Thyroid gland (tissue), 4 donors: ENCODE measurements around the gene L3HYPDH. TPM values are rescaled to one million over a fixed set of nuclear protein-coding genes. Genes with fewer than 3 reads are reported as not detected.

Experiments used
- DNase-seq, 2 donors: peaks; one replicate each; pipeline ENCODE4 v3.0.0-alpha.2; 2019
- H3K27ac ChIP-seq, 3 donors: fragments of 200-600 bp; sonication (generic); 1 replicate in 2 of 3; 2 replicates in 1 of 3; pipeline ENCODE4 v1.5.1; 2016 to 2019; ENCODE audit warnings: mild to moderate bottlenecking in 1 of 3, moderate library complexity in 1 of 3
- H3K27me3 ChIP-seq: fragments of 200-600 bp; sonication (generic); one replicate; pipeline ENCODE4 v1.5.1; 2019
- H3K36me3 ChIP-seq, 2 donors: fragments of 200-600 bp; sonication (generic); one replicate each; pipeline ENCODE4 v1.5.1; 2016 to 2019
- H3K4me1 ChIP-seq, 2 donors: fragments of 200-600 bp; sonication (generic); one replicate each; pipeline ENCODE4 v1.5.1; 2017 to 2019
- H3K4me3 ChIP-seq, 3 donors: fragments of 200-600 bp; sonication (generic); replicated peaks in 1 of 3; 1 replicate in 2 of 3; 2 replicates in 1 of 3; pipeline ENCODE4 v1.5.1; 2016; ENCODE audit warnings: mild to moderate bottlenecking in 1 of 3
- H3K9me3 ChIP-seq: fragments of 200-600 bp; sonication (generic); one replicate; pipeline ENCODE4 v1.5.1; 2017
- POLR2A ChIP-seq, 2 donors: fragments of 450-650 bp; IDR thresholded peaks; one replicate each; pipeline ENCODE4 v1.6.1; 2017; ENCODE audit warnings: antibody characterized with exemption in 2 of 2, mild to moderate bottlenecking in 2 of 2, moderate library complexity in 1 of 2
- WGBS, 2 donors: methylation state at CpG; one replicate each; pipeline ENCODE4 v1.1.5; 2017; 5-methylcytosine and 5-hydroxymethylcytosine counted together
- intact Hi-C: fragments of 100-400 bp; cut with DNase I; formaldehyde crosslinking; loops from one replicate; pipeline ENCODE4 v1.15.1; 2023
- total RNA-seq, 4 donors: library from RNA; depleted of rRNA; stranded (reverse); fragments of >200 nt; gene quantifications; one replicate each; pipeline ENCODE4 v1.2.3, GENCODE V29; 2016
- TF ChIP-seq, protein P1 (sequence below), 6 experiments: fragments of 200-600 bp in 3 of 6; fragments of 450-650 bp in 3 of 6; sonication (generic) in 3 of 6; IDR thresholded peaks; one replicate each; pipeline ENCODE4 v1.5.1; 2016 to 2019; ENCODE audit warnings: antibody characterized with exemption in 6 of 6, mild to moderate bottlenecking in 2 of 6, inconsistent platforms in 1 of 6, moderate library complexity in 1 of 6

The L3HYPDH gene
- total RNA-seq = 10 to 100 TPM; 54.8 to 97.7 (median 81.2) TPM

GRCh38 chr14:59483819-59484638, at the start of gene L3HYPDH, which contains the start of gene JKAMP:
L3HYPDH (minus strand) TSS chr14:59484408; CDS start chr14:59484316, 92 bp downstream.
JKAMP (plus strand) TSS chr14:59484517; CDS start chr14:59484590, 73 bp downstream.
- TF ChIP-seq, protein P1, sequence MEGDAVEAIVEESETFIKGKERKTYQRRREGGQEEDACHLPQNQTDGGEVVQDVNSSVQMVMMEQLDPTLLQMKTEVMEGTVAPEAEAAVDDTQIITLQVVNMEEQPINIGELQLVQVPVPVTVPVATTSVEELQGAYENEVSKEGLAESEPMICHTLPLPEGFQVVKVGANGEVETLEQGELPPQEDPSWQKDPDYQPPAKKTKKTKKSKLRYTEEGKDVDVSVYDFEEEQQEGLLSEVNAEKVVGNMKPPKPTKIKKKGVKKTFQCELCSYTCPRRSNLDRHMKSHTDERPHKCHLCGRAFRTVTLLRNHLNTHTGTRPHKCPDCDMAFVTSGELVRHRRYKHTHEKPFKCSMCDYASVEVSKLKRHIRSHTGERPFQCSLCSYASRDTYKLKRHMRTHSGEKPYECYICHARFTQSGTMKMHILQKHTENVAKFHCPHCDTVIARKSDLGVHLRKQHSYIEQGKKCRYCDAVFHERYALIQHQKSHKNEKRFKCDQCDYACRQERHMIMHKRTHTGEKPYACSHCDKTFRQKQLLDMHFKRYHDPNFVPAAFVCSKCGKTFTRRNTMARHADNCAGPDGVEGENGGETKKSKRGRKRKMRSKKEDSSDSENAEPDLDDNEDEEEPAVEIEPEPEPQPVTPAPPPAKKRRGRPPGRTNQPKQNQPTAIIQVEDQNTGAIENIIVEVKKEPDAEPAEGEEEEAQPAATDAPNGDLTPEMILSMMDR (IDR thresholded peaks at IDR 0.05) = peak; percentile 19 to 65 (median 54)
- peak; percentile 18 to 91 for TF ChIP-seq POLR2A (IDR thresholded peaks at IDR 0.05)
- Histone ChIP-seq H3K36me3 (no peaks in the 10 kb centered on the region), H3K27me3 (no peaks in the 10 kb centered on the region), H3K27ac (peak within 1 kb of the TSS; percentile 80 to 94 (median 92)), H3K9me3 (no peaks in the 10 kb centered on the region), H3K4me1 (peaks cover 29 to 32% of the 10 kb centered on the region in 2 donors), H3K4me3 (peak within 1 kb of the TSS; percentile 89 to 96 (median 95))
- DNase-seq = peak; percentile 99
- 0% methylated on average over 20 to 46 of the region's 92 CpGs for WGBS, 2 donors
- intact Hi-C loops = no loop called here

DNA sequence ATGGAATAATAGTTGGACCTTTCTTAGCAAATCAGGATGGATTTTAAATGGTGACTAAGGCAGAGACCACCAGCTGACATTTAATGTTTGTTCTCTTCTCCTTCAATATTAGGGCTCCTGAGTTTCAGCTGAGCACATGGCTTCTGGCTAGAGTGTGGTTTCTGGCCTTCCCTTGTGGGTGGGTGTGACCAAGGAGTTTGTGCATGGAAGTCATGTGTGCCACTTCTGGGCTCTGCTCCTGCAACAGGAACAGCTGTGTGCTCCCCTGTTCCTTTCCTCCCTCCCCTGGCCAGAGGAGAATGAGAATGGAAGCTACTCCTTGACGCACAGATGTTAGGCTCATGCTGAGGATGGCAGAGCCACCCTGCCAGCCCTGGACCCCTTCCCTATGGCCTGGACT, 48.2 kb upstream of the L3HYPDH start:
- TF ChIP-seq, protein P1 (IDR thresholded peaks at IDR 0.05) = no peak
- TF ChIP-seq POLR2A (IDR thresholded peaks at IDR 0.05) = no peak
- Histone ChIP-seq H3K4me3 (no peak overlapping the region), H3K4me1 (no peaks in the 10 kb centered on the region), H3K27me3 (no peaks in the 10 kb centered on the region), H3K36me3 (no peaks in the 10 kb centered on the region), H3K27ac (no peak overlapping the region), H3K9me3 (no peaks in the 10 kb centered on the region)
- intact Hi-C loops = no loop called here
- DNase-seq = no peak
- 100% methylated on average over 1 of the region's 1 CpG; no CpG with 5 or more reads in 1 of the 2 donors for WGBS, 2 donors

GRCh38 chr14:59530349-59530748, 46.1 kb upstream of the L3HYPDH start:
- H3K4me1 ChIP-seq = no peaks in the 10 kb centered on the region
- no peak overlapping the region for H3K4me3 ChIP-seq
- no peak for DNase-seq
- TF ChIP-seq POLR2A (IDR thresholded peaks at IDR 0.05) = no peak
- TF ChIP-seq, protein P1 (IDR thresholded peaks at IDR 0.05) = no peak
- intact Hi-C loops = no loop called here
- H3K9me3 ChIP-seq = no peaks in the 10 kb centered on the region
- no peaks in the 10 kb centered on the region for H3K27me3 ChIP-seq
- H3K36me3 ChIP-seq = no peaks in the 10 kb centered on the region
- no peak overlapping the region for H3K27ac ChIP-seq

- H3K27me3 ChIP-seq = no peaks in the 10 kb centered on the region
Measured at GRCh38 chr14:59529189-59529588, 45.0 kb upstream of the L3HYPDH start.

More at GRCh38 chr14:59529189-59529588, 45.0 kb upstream of the L3HYPDH start:
- 93% methylated on average over 2 of the region's 2 CpGs for WGBS, 2 donors
- Histone ChIP-seq H3K9me3 (no peaks in the 10 kb centered on the region), H3K4me3 (no peak overlapping the region), H3K4me1 (no peaks in the 10 kb centered on the region), H3K27ac (no peak overlapping the region), H3K36me3 (no peaks in the 10 kb centered on the region)
- DNase-seq = no peak
- no peak for TF ChIP-seq POLR2A (IDR thresholded peaks at IDR 0.05)
- TF ChIP-seq, protein P1 (IDR thresholded peaks at IDR 0.05) = no peak
- intact Hi-C loops = no loop called here
